Osteoblast (primary cell): ENCODE data around the gene CHST11. TPM values are rescaled to one million over a fixed set of nuclear protein-coding genes. Genes with fewer than 3 reads are reported as not detected.

ENCODE experiments used
- DNase-seq: peaks from one replicate; pipeline ENCODE4 v3.0.0; 2011; ENCODE audit warnings: low spot score, mixed read lengths; ENCODE audit not compliant: insufficient read length; ENCODE audit errors: missing footprints
- H2AFZ ChIP-seq: 2 replicates; pipeline ENCODE4 v1.6.0; 2011; ENCODE audit warnings: mild to moderate bottlenecking, low read length
- H3K27ac ChIP-seq: 2 replicates; pipeline ENCODE4 v1.5.1; 2011; ENCODE audit warnings: mild to moderate bottlenecking, low read depth, low read length, moderate library complexity
- H3K27me3 ChIP-seq: 2 replicates; pipeline ENCODE4 v1.6.0; 2012; ENCODE audit warnings: mild to moderate bottlenecking, control low read depth, inconsistent platforms, low read length, moderate library complexity; ENCODE audit not compliant: insufficient read depth
- H3K36me3 ChIP-seq: 2 replicates; pipeline ENCODE4 v1.5.1; 2011; ENCODE audit warnings: mild to moderate bottlenecking, low read length, control low read depth, moderate library complexity; ENCODE audit not compliant: insufficient read depth
- H3K4me1 ChIP-seq: 2 replicates; pipeline ENCODE4 v1.5.1; 2011; ENCODE audit warnings: mild to moderate bottlenecking, low read length, control low read depth, moderate library complexity; ENCODE audit not compliant: insufficient read depth
- H3K4me2 ChIP-seq: 2 replicates; pipeline ENCODE4 v1.6.0; 2011; ENCODE audit warnings: mild to moderate bottlenecking, low read length; ENCODE audit not compliant: insufficient read depth
- H3K4me3 ChIP-seq: fragments of 200-600 bp; sonication (generic); 3 replicates; pipeline ENCODE4 v1.5.1; 2012; ENCODE audit warnings: mild to moderate bottlenecking, low read length, inconsistent platforms; ENCODE audit not compliant: insufficient read depth
- H3K79me2 ChIP-seq: 2 replicates; pipeline ENCODE4 v1.6.0; 2012; ENCODE audit warnings: mild to moderate bottlenecking, low read length, control low read depth, inconsistent platforms; ENCODE audit not compliant: insufficient read depth
- H3K9me3 ChIP-seq: 2 replicates; pipeline ENCODE4 v1.5.1; 2011; ENCODE audit warnings: low read depth, low read length, control low read depth
- H4K20me1 ChIP-seq: 2 replicates; pipeline ENCODE4 v1.6.0; 2012; ENCODE audit warnings: mild to moderate bottlenecking, low read length, control low read depth; ENCODE audit not compliant: insufficient read depth
- CTCF ChIP-seq: IDR thresholded peaks from 2 replicates; pipeline ENCODE4 v1.5.1; 2011; ENCODE audit warnings: mild to moderate bottlenecking, low read depth, low read length, moderate library complexity; ENCODE audit errors: extremely low read depth
- total RNA-seq: library from RNA; depleted of rRNA; stranded (reverse); fragments of >200 nt; gene quantifications from 2 replicates; pipeline ENCODE4 v1.2.3, GENCODE V29; 2012

CHST11 gene
- total RNA-seq, 1 donor = 24.6 TPM

GRCh38 chr12:104796475-104796862 is 339.7 kb downstream of the CHST11 start:
- Histone ChIP-seq H3K79me2 (no peaks in the 10 kb centered on the region), H3K4me3 (no peak overlapping the region), H3K36me3 (no peaks in the 10 kb centered on the region), H3K4me1 (peaks cover 17% of the 10 kb centered on the region), H3K9me3 (no peaks in the 10 kb centered on the region), H3K4me2 (no peak overlapping the region), H2AFZ (no peak overlapping the region), H3K27ac (no peak overlapping the region), H4K20me1 (no peaks in the 10 kb centered on the region), H3K27me3 (no peaks in the 10 kb centered on the region)
- no peak for TF ChIP-seq CTCF
- no peak for DNase-seq

GRCh38 chr12:104799458-104799857 is 342.7 kb downstream of the CHST11 start:
- no peak overlapping the region for H2AFZ ChIP-seq
- no peaks in the 10 kb centered on the region for H4K20me1 ChIP-seq
- no peak overlapping the region for H3K4me2 ChIP-seq
- DNase-seq = no peak
- no peak for TF ChIP-seq CTCF
- no peak overlapping the region for H3K27ac ChIP-seq
- H3K36me3 ChIP-seq = no peaks in the 10 kb centered on the region
- H3K27me3 ChIP-seq = no peaks in the 10 kb centered on the region
- H3K4me3 ChIP-seq = no peak overlapping the region
- H3K79me2 ChIP-seq = no peaks in the 10 kb centered on the region
- no peaks in the 10 kb centered on the region for H3K4me1 ChIP-seq
- no peaks in the 10 kb centered on the region for H3K9me3 ChIP-seq

- no peaks in the 10 kb centered on the region for H3K27me3 ChIP-seq
- no peak overlapping the region for H3K27ac ChIP-seq
- H3K4me1 ChIP-seq = peaks cover 3% of the 10 kb centered on the region
- no peak for DNase-seq
- H3K4me3 ChIP-seq = no peak overlapping the region
- no peaks in the 10 kb centered on the region for H3K36me3 ChIP-seq
- no peaks in the 10 kb centered on the region for H4K20me1 ChIP-seq
- no peaks in the 10 kb centered on the region for H3K79me2 ChIP-seq
- no peak overlapping the region for H2AFZ ChIP-seq
- no peak overlapping the region for H3K4me2 ChIP-seq
- TF ChIP-seq CTCF = no peak
- no peaks in the 10 kb centered on the region for H3K9me3 ChIP-seq
Measured at GRCh38 chr12:104801005-104801404, 344.3 kb downstream of the CHST11 start.

- no peak for DNase-seq
- Histone ChIP-seq H3K36me3 (no peaks in the 10 kb centered on the region), H3K27ac (no peak overlapping the region), H3K27me3 (no peaks in the 10 kb centered on the region), H3K4me1 (peaks cover 3% of the 10 kb centered on the region), H3K4me3 (no peak overlapping the region), H3K79me2 (no peaks in the 10 kb centered on the region), H2AFZ (no peak overlapping the region), H4K20me1 (no peaks in the 10 kb centered on the region), H3K9me3 (no peaks in the 10 kb centered on the region), H3K4me2 (no peak overlapping the region)
- TF ChIP-seq CTCF = no peak
Measured at GRCh38 chr12:104801427-104801826, 344.7 kb downstream of the CHST11 start.
